Measurements from ENCODE around the gene SACM1L.

SACM1L gene

GRCh38 chr3:45677033-45677446, 12.2 kb upstream of the SACM1L start:
- TF ChIP-seq FOXP2 (optimal IDR thresholded peaks at IDR 0.05; ENCODE audit: borderline replicate concordance, extremely low read depth, extremely low read length, insufficient read depth) = no peak
- no peak for TF ChIP-seq TAF1 (IDR thresholded peaks at IDR 0.05; ENCODE audit: borderline replicate concordance, insufficient read depth, low read length)
- TF ChIP-seq POLR2AphosphoS5 (IDR thresholded peaks at IDR 0.05; ENCODE audit: low read depth, low read length) = no peak
- no peak for TF ChIP-seq SIN3A (IDR thresholded peaks at IDR 0.05; ENCODE audit: borderline replicate concordance, insufficient read depth, low read length)
- no peak for TF ChIP-seq REST (IDR thresholded peaks at IDR 0.05; ENCODE audit: insufficient read depth in 1 of 2, low read depth in 2 of 2, low read length in 2 of 2)

DNA sequence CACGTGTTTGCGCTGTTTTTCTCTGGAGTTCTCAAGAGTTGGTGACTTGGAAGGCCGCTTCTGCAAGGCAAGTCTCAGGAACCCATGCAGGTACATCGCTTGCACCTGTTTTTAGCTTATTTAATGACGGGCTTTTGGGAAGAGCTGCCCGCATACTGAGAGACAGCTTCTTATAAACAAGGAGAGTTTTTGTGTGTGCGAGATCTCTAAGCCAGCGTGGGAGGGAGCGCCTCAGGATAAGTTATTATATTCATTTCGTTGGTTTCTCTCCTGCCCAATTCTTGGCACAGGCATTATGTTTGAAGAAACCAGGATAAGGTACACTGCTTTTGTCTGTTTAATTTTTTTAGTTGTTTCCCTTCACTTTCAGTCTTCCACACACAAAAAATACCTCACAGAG, 11.4 kb upstream of the SACM1L start:
- no peak for TF ChIP-seq TAF1 (IDR thresholded peaks at IDR 0.05; ENCODE audit: borderline replicate concordance, insufficient read depth, low read length)
- no peak for TF ChIP-seq SIN3A (IDR thresholded peaks at IDR 0.05; ENCODE audit: borderline replicate concordance, insufficient read depth, low read length)
- no peak for TF ChIP-seq REST (IDR thresholded peaks at IDR 0.05; ENCODE audit: insufficient read depth in 1 of 2, low read depth in 2 of 2, low read length in 2 of 2)
- TF ChIP-seq FOXP2 (optimal IDR thresholded peaks at IDR 0.05; ENCODE audit: borderline replicate concordance, extremely low read depth, extremely low read length, insufficient read depth) = no peak
- no peak for TF ChIP-seq POLR2AphosphoS5 (IDR thresholded peaks at IDR 0.05; ENCODE audit: low read depth, low read length)

- TF ChIP-seq TAF1 (IDR thresholded peaks at IDR 0.05; ENCODE audit: borderline replicate concordance, insufficient read depth, low read length) = no peak
- TF ChIP-seq SIN3A (IDR thresholded peaks at IDR 0.05; ENCODE audit: borderline replicate concordance, insufficient read depth, low read length) = no peak
- TF ChIP-seq FOXP2 (optimal IDR thresholded peaks at IDR 0.05; ENCODE audit: borderline replicate concordance, extremely low read depth, extremely low read length, insufficient read depth) = no peak
- no peak for TF ChIP-seq REST (IDR thresholded peaks at IDR 0.05; ENCODE audit: insufficient read depth in 1 of 2, low read depth in 2 of 2, low read length in 2 of 2)
- TF ChIP-seq POLR2AphosphoS5 (IDR thresholded peaks at IDR 0.05; ENCODE audit: low read depth, low read length) = no peak
Observed at GRCh38 chr3:45679805-45680204, 9.4 kb upstream of the SACM1L start.

- TF ChIP-seq SIN3A (IDR thresholded peaks at IDR 0.05; ENCODE audit: borderline replicate concordance, insufficient read depth, low read length) (no peak), POLR2AphosphoS5 (IDR thresholded peaks at IDR 0.05; ENCODE audit: low read depth, low read length) (no peak), FOXP2 (optimal IDR thresholded peaks at IDR 0.05; ENCODE audit: borderline replicate concordance, extremely low read depth, extremely low read length, insufficient read depth) (no peak)
Observed at GRCh38 chr3:45681221-45681620, 8.0 kb upstream of the SACM1L start.

DNA sequence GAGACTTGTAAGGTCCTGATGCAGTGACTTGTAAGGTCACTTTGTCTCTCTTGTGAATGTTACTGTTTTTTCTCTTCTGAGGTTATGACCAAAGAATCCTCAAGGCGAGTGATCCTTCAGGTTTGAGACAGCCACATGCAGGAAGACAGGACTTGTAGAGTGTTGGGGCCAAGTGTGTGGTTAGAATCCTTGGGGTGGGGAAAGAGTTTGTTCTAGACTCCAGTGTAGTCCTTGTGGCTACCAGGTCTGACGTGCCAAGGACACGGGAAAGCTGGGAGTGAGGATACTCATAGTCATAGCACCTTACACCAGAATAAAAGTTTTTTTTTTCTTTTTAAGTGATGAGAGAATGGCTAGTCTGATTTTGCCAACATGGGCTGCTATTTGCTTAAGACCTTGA, 7.3 kb upstream of the SACM1L start:
- TF ChIP-seq TAF1 (IDR thresholded peaks at IDR 0.05; ENCODE audit: borderline replicate concordance, insufficient read depth, low read length) = no peak

GRCh38 chr3:45682311-45682710, 6.9 kb upstream of the SACM1L start:
- TF ChIP-seq TAF1 (IDR thresholded peaks at IDR 0.05; ENCODE audit: borderline replicate concordance, insufficient read depth, low read length) (no peak), REST (IDR thresholded peaks at IDR 0.05; ENCODE audit: insufficient read depth in 1 of 2, low read depth in 2 of 2, low read length in 2 of 2) (no peak), FOXP2 (optimal IDR thresholded peaks at IDR 0.05; ENCODE audit: borderline replicate concordance, extremely low read depth, extremely low read length, insufficient read depth) (no peak)

All from PFSK-1 (cell line).